ENCODE measurements around the gene SCN8A.

The SCN8A gene

DNA sequence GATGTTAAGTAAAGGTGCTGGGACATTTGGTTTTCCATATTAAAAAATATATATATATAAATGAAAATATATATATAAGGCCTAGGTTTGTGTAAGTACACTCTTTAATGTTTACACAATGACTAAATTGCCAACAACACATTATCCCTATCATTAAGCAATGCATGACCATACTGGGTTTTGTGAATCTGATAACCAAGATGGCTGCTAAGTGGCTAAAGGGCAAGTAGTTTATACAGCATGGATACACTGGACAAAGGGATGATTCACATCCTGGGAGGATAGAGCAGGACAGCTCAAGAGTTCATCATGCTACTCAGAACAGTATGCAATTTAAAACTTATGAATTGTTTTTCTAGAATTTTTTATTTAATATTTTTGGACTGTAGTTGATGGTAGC is 168.1 kb downstream of the SCN8A start:
- no peak for TF ChIP-seq GABPA (IDR thresholded peaks at IDR 0.05; ENCODE audit: low read depth)
- TF ChIP-seq, protein P1, sequence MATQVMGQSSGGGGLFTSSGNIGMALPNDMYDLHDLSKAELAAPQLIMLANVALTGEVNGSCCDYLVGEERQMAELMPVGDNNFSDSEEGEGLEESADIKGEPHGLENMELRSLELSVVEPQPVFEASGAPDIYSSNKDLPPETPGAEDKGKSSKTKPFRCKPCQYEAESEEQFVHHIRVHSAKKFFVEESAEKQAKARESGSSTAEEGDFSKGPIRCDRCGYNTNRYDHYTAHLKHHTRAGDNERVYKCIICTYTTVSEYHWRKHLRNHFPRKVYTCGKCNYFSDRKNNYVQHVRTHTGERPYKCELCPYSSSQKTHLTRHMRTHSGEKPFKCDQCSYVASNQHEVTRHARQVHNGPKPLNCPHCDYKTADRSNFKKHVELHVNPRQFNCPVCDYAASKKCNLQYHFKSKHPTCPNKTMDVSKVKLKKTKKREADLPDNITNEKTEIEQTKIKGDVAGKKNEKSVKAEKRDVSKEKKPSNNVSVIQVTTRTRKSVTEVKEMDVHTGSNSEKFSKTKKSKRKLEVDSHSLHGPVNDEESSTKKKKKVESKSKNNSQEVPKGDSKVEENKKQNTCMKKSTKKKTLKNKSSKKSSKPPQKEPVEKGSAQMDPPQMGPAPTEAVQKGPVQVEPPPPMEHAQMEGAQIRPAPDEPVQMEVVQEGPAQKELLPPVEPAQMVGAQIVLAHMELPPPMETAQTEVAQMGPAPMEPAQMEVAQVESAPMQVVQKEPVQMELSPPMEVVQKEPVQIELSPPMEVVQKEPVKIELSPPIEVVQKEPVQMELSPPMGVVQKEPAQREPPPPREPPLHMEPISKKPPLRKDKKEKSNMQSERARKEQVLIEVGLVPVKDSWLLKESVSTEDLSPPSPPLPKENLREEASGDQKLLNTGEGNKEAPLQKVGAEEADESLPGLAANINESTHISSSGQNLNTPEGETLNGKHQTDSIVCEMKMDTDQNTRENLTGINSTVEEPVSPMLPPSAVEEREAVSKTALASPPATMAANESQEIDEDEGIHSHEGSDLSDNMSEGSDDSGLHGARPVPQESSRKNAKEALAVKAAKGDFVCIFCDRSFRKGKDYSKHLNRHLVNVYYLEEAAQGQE (IDR thresholded peaks at IDR 0.05; ENCODE audit: insufficient replicate concordance, low read depth): no peak
- Histone ChIP-seq H3K27ac (replicated peaks) (no peak overlapping the region), H3K27me3 (ENCODE audit: insufficient read depth, poor library complexity, severe bottlenecking) (no peaks in the 10 kb centered on the region), H3K4me3 (replicated peaks; ENCODE audit: insufficient read depth, low read length) (no peak overlapping the region)
- no peak for DNase-seq (ENCODE audit: low read depth in 1 of 2, low spot score in 1 of 2)

DNA sequence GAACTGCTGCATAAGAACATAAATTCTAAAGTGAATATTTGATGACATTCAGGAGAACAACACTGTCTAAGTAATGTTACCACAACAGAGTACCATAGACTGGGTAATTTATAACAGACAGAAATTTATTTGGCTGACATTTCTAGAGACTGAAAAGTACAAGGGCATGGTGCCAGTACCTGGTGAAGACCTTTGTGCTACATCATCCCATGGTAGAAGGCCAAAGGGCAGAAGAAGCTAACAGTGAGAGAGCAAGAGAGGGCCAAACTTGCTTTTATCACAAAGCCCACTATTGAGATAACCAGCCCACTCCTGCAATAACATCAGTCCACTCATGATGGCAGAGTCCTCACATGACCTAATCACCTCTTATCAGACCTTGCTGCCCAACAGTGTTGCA is 168.7 kb downstream of the SCN8A start:
- no peaks in the 10 kb centered on the region for H3K27me3 ChIP-seq (ENCODE audit: insufficient read depth, poor library complexity, severe bottlenecking)
- no peak for DNase-seq (ENCODE audit: low read depth in 1 of 2, low spot score in 1 of 2)
- no peak overlapping the region for H3K27ac ChIP-seq (replicated peaks)
- no peak for TF ChIP-seq GABPA (IDR thresholded peaks at IDR 0.05; ENCODE audit: low read depth)
- TF ChIP-seq, protein P1 (IDR thresholded peaks at IDR 0.05; ENCODE audit: insufficient replicate concordance, low read depth): no peak
- no peak overlapping the region for H3K4me3 ChIP-seq (replicated peaks; ENCODE audit: insufficient read depth, low read length)

DNA sequence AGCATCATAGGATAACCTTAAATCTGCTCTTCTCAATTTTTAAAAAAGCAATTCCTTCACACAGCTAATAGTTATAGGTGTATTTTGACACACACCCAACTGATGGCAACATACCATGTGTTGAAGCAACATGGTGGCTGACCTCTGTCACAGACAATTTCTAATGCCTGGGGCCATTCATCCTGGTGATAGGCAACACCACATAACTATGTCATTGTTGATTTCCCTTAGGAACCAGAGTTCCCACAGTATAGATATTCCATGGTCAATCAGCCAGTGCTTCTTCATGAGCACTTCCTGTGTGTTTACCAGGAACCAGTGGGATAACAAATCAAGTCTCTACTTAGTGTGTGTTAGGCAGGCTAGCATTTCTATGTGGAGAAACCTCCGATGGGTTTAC is 169.2 kb downstream of the SCN8A start:
- TF ChIP-seq, protein P1 (IDR thresholded peaks at IDR 0.05; ENCODE audit: insufficient replicate concordance, low read depth): no peak
- TF ChIP-seq, protein P2, sequence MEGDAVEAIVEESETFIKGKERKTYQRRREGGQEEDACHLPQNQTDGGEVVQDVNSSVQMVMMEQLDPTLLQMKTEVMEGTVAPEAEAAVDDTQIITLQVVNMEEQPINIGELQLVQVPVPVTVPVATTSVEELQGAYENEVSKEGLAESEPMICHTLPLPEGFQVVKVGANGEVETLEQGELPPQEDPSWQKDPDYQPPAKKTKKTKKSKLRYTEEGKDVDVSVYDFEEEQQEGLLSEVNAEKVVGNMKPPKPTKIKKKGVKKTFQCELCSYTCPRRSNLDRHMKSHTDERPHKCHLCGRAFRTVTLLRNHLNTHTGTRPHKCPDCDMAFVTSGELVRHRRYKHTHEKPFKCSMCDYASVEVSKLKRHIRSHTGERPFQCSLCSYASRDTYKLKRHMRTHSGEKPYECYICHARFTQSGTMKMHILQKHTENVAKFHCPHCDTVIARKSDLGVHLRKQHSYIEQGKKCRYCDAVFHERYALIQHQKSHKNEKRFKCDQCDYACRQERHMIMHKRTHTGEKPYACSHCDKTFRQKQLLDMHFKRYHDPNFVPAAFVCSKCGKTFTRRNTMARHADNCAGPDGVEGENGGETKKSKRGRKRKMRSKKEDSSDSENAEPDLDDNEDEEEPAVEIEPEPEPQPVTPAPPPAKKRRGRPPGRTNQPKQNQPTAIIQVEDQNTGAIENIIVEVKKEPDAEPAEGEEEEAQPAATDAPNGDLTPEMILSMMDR (IDR thresholded peaks at IDR 0.05; ENCODE audit: insufficient read depth, low read length): no peak
- no peaks in the 10 kb centered on the region for H3K27me3 ChIP-seq (ENCODE audit: insufficient read depth, poor library complexity, severe bottlenecking)
- H3K27ac ChIP-seq (replicated peaks): no peak overlapping the region
- no peak overlapping the region for H3K4me3 ChIP-seq (replicated peaks; ENCODE audit: insufficient read depth, low read length)
- DNase-seq (ENCODE audit: low read depth in 1 of 2, low spot score in 1 of 2): no peak

DNA sequence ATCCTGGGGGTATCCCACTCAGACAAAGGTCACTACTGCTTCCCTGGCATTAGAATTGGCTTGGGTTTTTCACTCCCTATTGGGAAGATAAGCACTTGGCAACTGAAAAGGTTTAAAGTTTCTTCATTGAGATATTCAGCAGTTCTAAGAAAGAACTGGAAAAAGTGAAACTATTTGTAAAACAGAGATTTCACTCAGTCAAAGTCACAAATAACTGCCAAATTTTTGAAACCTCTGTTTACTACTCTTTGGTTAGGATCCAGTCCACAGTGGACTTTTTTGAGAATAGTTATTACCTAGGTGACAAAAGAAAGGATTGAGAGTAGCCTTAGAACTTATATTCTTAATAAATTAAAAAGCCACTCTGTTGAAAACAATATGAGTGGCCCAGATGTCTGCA is 172.7 kb downstream of the SCN8A start:
- DNase-seq (ENCODE audit: low read depth in 1 of 2, low spot score in 1 of 2): no peak
- Histone ChIP-seq H3K27me3 (ENCODE audit: insufficient read depth, poor library complexity, severe bottlenecking) (peaks cover 2% of the 10 kb centered on the region), H3K4me3 (replicated peaks; ENCODE audit: insufficient read depth, low read length) (no peak overlapping the region), H3K27ac (replicated peaks) (no peak overlapping the region)
- TF ChIP-seq POLR2AphosphoS5 (IDR thresholded peaks at IDR 0.05; ENCODE audit: low read depth): no peak
- no peak for TF ChIP-seq SPI1 (IDR thresholded peaks at IDR 0.05; ENCODE audit: borderline replicate concordance, low read depth)
- no peak for TF ChIP-seq GABPA (IDR thresholded peaks at IDR 0.05; ENCODE audit: low read depth)
- TF ChIP-seq, protein P1 (IDR thresholded peaks at IDR 0.05; ENCODE audit: insufficient replicate concordance, low read depth): no peak
- TF ChIP-seq, protein P2 (IDR thresholded peaks at IDR 0.05; ENCODE audit: insufficient read depth, low read length): no peak

Measured in HL-60 (cell line).